AG10803 (cell line): ENCODE results near the gene SOCS1.
"Not testable (repeated sequence)": the region's sequence is repeated elsewhere in the genome, so short reads cannot be mapped to it uniquely, and the experiment has no call there.

Experiments used
- DNase-seq: peaks from one replicate; pipeline ENCODE4 v3.0.0; 2010; ENCODE audit warnings: low read depth
- H3K4me3 ChIP-seq: 2 replicates; pipeline ENCODE4 v1.5.1; 2011; ENCODE audit warnings: mild to moderate bottlenecking, low read length, control low read depth
- TF ChIP-seq, protein P1 (sequence below): conservative IDR thresholded peaks from 2 replicates; pipeline ENCODE4 v1.5.1; 2011; ENCODE audit warnings: mild to moderate bottlenecking, low read length, control low read depth, inconsistent platforms

The SOCS1 gene

DNA sequence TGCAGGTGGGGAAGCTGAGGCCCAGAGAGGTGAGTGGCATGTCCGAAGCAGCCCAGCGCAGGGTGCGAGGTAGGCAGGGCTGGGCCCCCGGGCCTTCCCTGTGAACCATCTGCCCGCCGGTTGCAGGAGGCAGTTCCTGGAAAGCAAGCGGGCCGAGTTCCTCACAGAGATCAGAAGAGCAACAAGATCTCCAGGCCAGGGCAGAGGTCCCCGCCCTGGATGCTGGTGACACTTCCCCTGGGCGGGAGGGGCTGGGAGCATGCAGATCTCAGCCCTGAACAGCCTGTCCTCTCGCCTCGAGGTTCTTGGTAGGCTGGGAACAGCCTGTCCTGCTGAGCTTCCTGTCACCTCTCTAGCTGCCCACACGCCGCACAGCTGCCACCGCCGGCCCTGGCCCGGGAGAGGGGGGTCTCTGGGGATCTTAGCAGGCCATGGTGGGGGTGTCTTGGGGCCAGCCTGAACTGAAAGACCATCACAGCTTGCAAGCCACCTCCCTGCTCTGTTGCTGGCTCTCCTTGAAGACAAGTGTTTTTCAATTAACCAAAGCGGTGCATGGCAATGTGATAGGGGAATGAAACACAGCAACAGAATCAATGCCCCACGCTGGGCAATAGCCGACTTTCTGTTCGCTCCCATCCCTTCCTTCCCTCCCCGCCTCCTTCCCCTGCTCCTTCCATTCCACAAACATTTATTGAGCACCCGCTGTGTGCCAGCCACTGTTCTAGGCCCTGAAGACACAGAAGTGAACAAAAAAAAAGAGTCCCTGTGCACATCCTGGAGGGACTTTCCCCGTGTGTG is 31.7 kb downstream of the SOCS1 start:
- TF ChIP-seq, protein P1, sequence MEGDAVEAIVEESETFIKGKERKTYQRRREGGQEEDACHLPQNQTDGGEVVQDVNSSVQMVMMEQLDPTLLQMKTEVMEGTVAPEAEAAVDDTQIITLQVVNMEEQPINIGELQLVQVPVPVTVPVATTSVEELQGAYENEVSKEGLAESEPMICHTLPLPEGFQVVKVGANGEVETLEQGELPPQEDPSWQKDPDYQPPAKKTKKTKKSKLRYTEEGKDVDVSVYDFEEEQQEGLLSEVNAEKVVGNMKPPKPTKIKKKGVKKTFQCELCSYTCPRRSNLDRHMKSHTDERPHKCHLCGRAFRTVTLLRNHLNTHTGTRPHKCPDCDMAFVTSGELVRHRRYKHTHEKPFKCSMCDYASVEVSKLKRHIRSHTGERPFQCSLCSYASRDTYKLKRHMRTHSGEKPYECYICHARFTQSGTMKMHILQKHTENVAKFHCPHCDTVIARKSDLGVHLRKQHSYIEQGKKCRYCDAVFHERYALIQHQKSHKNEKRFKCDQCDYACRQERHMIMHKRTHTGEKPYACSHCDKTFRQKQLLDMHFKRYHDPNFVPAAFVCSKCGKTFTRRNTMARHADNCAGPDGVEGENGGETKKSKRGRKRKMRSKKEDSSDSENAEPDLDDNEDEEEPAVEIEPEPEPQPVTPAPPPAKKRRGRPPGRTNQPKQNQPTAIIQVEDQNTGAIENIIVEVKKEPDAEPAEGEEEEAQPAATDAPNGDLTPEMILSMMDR: no peak
- no peak for DNase-seq
- no peak overlapping the region for H3K4me3 ChIP-seq

DNA sequence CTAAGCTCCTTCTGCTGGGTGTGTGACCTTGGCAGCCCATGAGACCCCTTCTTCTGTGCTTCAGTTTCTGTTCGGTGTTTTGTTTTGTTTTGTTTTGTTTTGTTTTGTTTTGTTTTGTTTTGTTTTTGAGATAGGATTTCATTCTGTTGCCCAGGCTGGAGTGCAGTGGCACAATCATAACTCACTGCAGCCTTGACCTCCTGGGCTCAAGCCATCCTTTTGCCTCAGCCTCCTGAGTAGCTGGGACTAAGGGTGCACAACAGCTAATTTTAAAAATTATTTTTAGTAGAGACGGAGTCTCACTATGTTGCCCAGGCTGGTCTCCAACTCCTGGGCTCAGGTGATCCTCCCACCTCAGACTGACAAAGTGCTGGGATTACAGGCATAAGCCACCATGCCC is 35.5 kb downstream of the SOCS1 start:
- H3K4me3 ChIP-seq, DNase-seq: not testable (repeated sequence)

DNA sequence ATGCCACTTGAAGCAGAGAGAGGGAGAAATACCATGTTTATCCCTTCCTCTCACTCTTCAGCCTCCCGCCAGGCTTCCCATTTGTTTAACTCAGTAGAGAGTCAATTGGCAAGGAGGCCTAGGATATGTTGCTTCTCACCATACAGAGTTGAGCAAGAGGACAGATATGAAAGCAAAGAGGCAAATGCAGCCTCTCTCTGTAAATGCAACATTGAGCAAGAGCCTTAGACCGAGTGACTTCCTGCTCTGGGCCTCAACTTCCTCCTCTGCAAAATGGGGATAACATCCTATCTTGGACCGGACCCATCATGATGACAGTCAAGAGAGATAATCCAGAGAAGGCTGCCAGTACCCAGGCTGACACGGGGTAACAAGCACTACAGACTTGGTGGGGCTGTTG is 36.8 kb downstream of the SOCS1 start:
- H3K4me3 ChIP-seq: no peak overlapping the region
- no peak for DNase-seq
- TF ChIP-seq, protein P1: no peak

DNA sequence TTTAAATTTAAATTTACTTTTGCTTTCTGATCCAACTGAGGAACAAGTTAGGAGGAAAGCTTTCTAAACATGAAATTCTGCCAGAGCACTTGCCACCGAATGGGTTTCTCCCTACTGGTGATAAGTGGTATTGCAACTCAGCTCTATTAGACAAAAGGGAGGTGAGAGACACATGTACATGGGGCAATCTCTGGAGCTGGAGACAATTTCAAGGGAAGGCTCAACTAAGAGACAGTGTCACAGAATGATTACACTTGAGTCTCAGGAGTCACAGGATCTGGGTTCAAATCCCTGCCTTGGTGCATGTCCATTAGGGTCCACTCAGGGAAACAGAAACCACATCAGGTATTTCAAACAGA is 37.4 kb downstream of the SOCS1 start:
- H3K4me3 ChIP-seq: no peak overlapping the region
- DNase-seq: no peak
- TF ChIP-seq, protein P1: peak; percentile 46

DNA sequence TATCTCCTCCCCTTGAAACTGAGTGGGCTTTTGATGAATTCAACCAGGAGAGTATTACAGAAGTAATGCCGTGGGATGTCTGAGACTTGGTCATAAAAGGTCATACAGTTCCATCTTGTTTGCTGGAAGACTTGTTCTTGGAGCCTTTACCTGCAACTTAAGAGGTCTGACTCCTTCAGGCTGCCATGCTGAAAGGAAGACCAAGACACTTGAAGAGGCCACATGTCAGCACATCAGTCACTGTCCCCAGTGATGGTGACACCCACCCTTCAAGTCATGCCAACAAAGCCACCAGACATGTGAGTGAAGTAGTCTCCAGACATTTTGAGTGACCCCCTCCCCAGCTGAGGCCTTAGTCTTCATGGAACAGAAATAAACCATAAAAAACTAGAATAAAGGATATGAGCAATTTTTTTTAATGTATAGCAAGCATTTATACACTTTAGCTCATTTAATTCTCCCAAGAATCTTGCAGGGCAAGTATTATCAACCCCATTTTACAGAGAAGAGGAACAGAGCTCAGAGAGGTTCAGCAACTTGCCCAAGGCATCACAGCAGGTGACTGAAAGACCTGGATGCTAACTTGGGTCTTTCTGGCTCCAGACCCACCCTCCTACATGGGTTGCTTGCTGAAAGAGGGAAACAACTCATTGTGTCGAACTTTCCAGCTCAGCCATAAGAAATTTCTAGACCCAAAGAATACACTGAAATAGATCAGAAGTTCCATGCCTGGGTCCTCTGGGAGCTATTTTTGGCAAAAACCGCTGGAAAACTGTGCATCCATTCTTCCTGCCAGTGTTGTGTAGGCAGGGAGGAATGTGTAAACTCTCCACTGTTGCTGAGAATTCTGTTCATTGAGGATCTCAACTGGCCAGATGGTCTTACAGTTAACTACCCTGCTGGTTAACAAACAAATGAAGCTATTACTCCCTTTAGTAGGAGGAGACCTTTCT is 38.1 kb downstream of the SOCS1 start:
- DNase-seq: peak; percentile 15
- H3K4me3 ChIP-seq: no peak overlapping the region
- TF ChIP-seq, protein P1: no peak

DNA sequence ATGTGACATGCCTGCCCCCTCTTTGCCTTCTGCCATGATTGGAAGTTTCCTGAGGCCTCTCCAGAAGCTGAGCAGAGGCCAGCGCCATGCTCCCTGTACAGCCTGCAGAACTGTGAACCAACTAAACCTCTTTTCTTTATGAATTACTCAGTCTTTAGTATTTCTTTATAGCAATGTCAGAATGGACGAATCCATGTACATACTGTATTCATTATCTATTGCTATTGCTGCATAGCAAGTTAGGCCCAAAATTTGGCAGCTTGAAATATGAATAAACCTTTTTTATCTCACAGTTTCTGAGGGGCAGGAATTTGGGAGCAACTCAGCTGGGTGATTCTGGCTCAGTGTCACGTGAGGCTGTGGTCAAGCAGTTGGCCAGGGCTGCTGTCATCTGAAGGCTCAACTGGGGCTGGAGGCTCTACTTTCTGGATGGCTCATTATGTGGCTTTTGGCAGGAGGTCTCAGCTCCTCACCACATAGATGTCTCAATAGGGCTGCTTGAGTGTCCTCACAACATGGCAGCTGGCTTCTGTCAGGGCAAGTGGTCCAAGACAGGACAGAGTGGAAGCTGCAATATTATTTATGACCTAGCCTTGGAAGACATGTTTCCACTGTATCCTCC is 40.0 kb downstream of the SOCS1 start:
- TF ChIP-seq, protein P1: no peak
- no peak overlapping the region for H3K4me3 ChIP-seq
- DNase-seq: no peak

DNA sequence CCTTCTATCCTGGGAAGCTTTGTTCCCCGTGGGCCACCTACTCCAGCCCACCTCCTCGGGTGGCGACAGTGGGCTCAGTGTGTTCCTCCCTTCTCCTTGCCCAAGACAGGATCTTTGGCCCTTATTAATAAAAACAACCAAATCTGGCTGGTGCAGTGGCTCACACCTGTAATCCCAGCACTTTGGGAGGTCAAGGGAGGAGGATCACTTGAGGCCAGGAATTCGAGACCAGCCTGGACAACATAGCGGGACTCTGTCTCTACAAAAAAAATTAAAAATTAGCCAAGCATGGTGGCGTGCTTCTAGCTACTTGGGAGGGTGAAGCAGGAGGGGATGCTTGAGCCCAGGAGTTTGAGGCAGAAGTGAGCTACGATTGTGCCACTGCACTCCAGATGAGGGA is 42.2 kb downstream of the SOCS1 start:
- DNase-seq: no peak
- no peak overlapping the region for H3K4me3 ChIP-seq
- TF ChIP-seq, protein P1: no peak
